GM12874 (cell line): ENCODE data around the gene SPCS3.

Experiments used
- CTCF ChIP-seq: IDR thresholded peaks from 2 replicates; pipeline ENCODE4 v1.5.1; 2011; ENCODE audit warnings: low read depth, mild to moderate bottlenecking, control low read depth, low read length, moderate library complexity; ENCODE audit not compliant: insufficient read depth

SPCS3 gene

GRCh38 chr4:176320340-176320975 is 692 bp downstream of the SPCS3 start:
- no peak for TF ChIP-seq CTCF

- TF ChIP-seq CTCF, result no peak
Observed at GRCh38 chr4:176320976-176321361, 1.2 kb downstream of the SPCS3 start.

- TF ChIP-seq CTCF, result no peak
Observed at GRCh38 chr4:176321589-176321988, 1.8 kb downstream of the SPCS3 start.

GRCh38 chr4:176323511-176324160 is 3.9 kb downstream of the SPCS3 start:
- no peak for TF ChIP-seq CTCF

GRCh38 chr4:176333076-176333475 is 13.3 kb downstream of the SPCS3 start:
- no peak for TF ChIP-seq CTCF

- TF ChIP-seq CTCF, result no peak
Observed at GRCh38 chr4:176334066-176334465, 14.3 kb downstream of the SPCS3 start.

GRCh38 chr4:176335421-176335820 is 15.7 kb downstream of the SPCS3 start:
- no peak for TF ChIP-seq CTCF
